CD4-positive, alpha-beta memory T cell (primary cell): Measurements from ENCODE around the gene TRAK1. TPM values are rescaled to one million over a fixed set of nuclear protein-coding genes. Genes with fewer than 3 reads are reported as not detected.

Experiments
- CTCF ChIA-PET: fragments of 350-600 bp; sonication (Branson Sonifier 250); formaldehyde crosslinking; loops from one replicate; lab custom pipeline; 2021; ENCODE audit warnings: inconsistent platforms; ENCODE audit not compliant: partially characterized antibody; lab: Charles Lee
- POLR2A ChIA-PET: fragments of 350-600 bp; sonication (Branson Sonifier 250); formaldehyde crosslinking; loops from one replicate; lab custom pipeline; 2021; ENCODE audit not compliant: partially characterized antibody; lab: Charles Lee
- DNase-seq, 5 donors: peaks; one replicate each; pipeline versions ENCODE4 v3.0.0 to v3.0.0-alpha.2; 2020 to 2022; ENCODE audit warnings: mixed read lengths in 1 of 5
- H3K27ac ChIP-seq: one replicate; pipeline ENCODE4 v1.7.0; 2013; ENCODE audit warnings: low read depth, low read length
- H3K27me3 ChIP-seq: 2 replicates; pipeline ENCODE4 v1.7.0; 2013; ENCODE audit warnings: mild to moderate bottlenecking, low read length, moderate library complexity; ENCODE audit not compliant: insufficient read depth
- H3K36me3 ChIP-seq: 2 replicates; pipeline ENCODE4 v1.7.0; 2013; ENCODE audit warnings: mild to moderate bottlenecking, low read length, moderate library complexity; ENCODE audit not compliant: insufficient read depth
- H3K4me1 ChIP-seq: 2 replicates; pipeline ENCODE4 v1.7.0; 2013; ENCODE audit warnings: mild to moderate bottlenecking, low read length, moderate library complexity; ENCODE audit not compliant: insufficient read depth
- H3K4me3 ChIP-seq, 2 donors: one replicate each; pipeline ENCODE4 v1.7.0; 2013; ENCODE audit warnings: low read length in 2 of 2, mild to moderate bottlenecking in 1 of 2
- H3K9me3 ChIP-seq, 2 donors: one replicate each; pipeline ENCODE4 v1.7.0; 2013; ENCODE audit warnings: low read length in 2 of 2, control low read depth in 1 of 2; ENCODE audit not compliant: control insufficient read depth in 1 of 2
- H3K27ac Mint-ChIP-seq, 7 donors: one replicate each; pipeline ENCODE4 v1.8.0; 2020 to 2021; ENCODE audit warnings: mixed read lengths in 7 of 7, mild to moderate bottlenecking in 6 of 7, inconsistent platforms in 3 of 7, moderate library complexity in 3 of 7
- H3K27me3 Mint-ChIP-seq, 2 donors: one replicate each; pipeline ENCODE4 v1.8.0; 2020 to 2021; ENCODE audit warnings: mixed read lengths in 2 of 2
- H3K36me3 Mint-ChIP-seq, 2 donors: one replicate each; pipeline ENCODE4 v1.8.0; 2020 to 2021; ENCODE audit warnings: mixed read lengths in 2 of 2, inconsistent platforms in 1 of 2, mild to moderate bottlenecking in 1 of 2
- H3K4me1 Mint-ChIP-seq, 4 donors: one replicate each; pipeline ENCODE4 v1.8.0; 2020 to 2021; ENCODE audit warnings: mixed read lengths in 4 of 4, mild to moderate bottlenecking in 1 of 4
- H3K4me3 Mint-ChIP-seq, 8 donors: one replicate each; pipeline ENCODE4 v1.8.0; 2020 to 2021; ENCODE audit warnings: mixed read lengths in 8 of 8, mild to moderate bottlenecking in 7 of 8, moderate library complexity in 6 of 8, inconsistent platforms in 3 of 8
- H3K9me3 Mint-ChIP-seq, 8 donors: one replicate each; pipeline ENCODE4 v1.8.0; 2020 to 2021; ENCODE audit warnings: mixed read lengths in 8 of 8, mild to moderate bottlenecking in 5 of 8, inconsistent platforms in 3 of 8, moderate library complexity in 1 of 8
- intact Hi-C: fragments of 100-400 bp; cut with micrococcal nuclease; formaldehyde crosslinking; loops from one replicate; pipeline ENCODE4 v1.15.1; 2023
- polyA plus RNA-seq, 2 donors: library from polyadenylated mRNA; unstranded; fragments of 300-500 nt; fragmentation: Illumina TruSeq; gene quantifications; one replicate each; pipeline ENCODE4 v1.2.3, GENCODE V29; 2021
- total RNA-seq, 2 experiments: library from RNA; stranded (reverse); gene quantifications; one replicate each; pipeline ENCODE4 v1.2.3, GENCODE V29; 2021

The TRAK1 gene
- total and polyA plus RNA-seq, 4 experiments from 2014 or later, result 3.4 to 17.2 (median 13.2) TPM

DNA sequence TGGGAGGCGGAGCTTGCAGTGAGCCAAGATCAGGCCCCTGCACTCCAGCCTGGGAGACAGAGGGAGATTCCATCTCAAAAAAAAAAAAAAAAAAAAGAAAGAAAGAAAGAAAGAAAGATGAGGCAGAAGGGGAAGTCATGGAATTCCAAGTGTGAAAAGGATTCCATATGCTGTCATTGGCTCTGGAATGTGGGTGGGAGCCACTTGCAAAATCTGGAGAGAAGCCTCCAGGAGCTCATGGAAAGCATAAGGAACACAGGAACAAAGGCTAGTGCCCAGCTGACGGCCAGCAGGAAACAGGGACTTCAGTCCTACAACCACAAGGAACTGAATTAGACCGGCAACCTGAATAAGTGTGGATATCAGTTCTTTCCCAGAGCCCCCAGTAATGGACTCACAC lies 12.5 kb upstream of the TRAK1 start:
- Mint-ChIP-seq H3K4me3 (no peak overlapping the region), H3K36me3 (peaks cover 3 to 8% of the 10 kb centered on the region in 2 donors), H3K27me3 (no peaks in the 10 kb centered on the region), H3K4me1 (peaks cover 39 to 61% (median 46%) of the 10 kb centered on the region in 4 donors), H3K9me3 (peaks cover 0 to 10% (median 4%) of the 10 kb centered on the region in 8 donors), H3K27ac (peak overlapping the region in 3 of 7 donors; percentile 27 to 79 (median 58))
- Histone ChIP-seq H3K4me1 (peaks cover 39% of the 10 kb centered on the region), H3K4me3 (no peak overlapping the region), H3K36me3 (no peaks in the 10 kb centered on the region), H3K9me3 (no peaks in the 10 kb centered on the region), H3K27ac (no peak overlapping the region), H3K27me3 (no peaks in the 10 kb centered on the region)
- CTCF ChIA-PET, result interaction anchor here (1.0 to 3.9 kb wide), 2 partner anchors 19 to 22 kb away, joined by 3 to 21 read pairs; no protein-coding TSS in a partner anchor
- POLR2A ChIA-PET, result no interaction called here
- DNase-seq, result no peak
- intact Hi-C loops, result no loop called here

DNA sequence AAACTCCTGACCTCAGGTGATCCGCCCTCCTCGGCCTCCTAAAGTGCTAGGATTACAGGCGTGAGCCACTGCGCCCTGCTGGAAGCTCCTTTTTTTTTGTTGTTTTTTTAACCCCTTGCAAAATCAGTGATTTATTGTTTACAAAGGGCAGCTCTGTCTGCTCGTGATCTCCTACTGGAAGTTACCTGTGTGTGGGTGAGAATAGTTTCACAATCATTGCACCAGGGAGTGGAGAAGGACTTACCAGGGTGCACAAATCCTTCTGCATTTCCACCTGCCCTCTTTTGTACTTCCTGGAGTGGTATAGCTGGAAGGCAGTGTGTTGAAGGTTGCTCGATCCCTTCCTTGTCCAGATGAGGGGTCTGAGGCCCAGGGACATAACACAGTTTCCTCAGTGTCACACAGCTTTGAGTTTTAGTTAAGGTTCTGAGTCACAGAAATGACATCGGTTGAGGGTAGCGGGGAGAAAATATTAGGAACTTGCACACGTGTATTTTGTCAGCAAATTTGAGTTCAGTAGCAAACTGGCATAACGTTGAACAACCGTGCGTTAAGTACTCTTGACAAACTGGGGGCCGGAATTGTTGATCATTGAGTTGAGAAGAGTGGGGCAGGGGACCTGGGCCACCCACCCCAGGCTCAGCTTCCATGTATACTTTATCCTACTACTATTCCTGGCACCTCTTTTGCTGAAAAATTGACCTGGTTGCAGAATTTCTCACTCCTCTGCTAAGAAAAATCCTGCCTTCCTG lies 11.3 kb upstream of the TRAK1 start:
- DNase-seq, result no peak
- Mint-ChIP-seq H3K27me3 (no peaks in the 10 kb centered on the region), H3K9me3 (peaks cover 0 to 10% (median 4%) of the 10 kb centered on the region in 8 donors), H3K4me3 (peak overlapping the region in 3 of 8 donors; percentile 47 to 65 (median 59)), H3K36me3 (peaks cover 3 to 8% of the 10 kb centered on the region in 2 donors), H3K4me1 (peaks cover 40 to 64% (median 49%) of the 10 kb centered on the region in 4 donors), H3K27ac (peak overlapping the region; percentile 75 to 95 (median 91))
- H3K4me3 ChIP-seq, result no peak overlapping the region
- no peaks in the 10 kb centered on the region for H3K9me3 ChIP-seq
- POLR2A ChIA-PET, result no interaction called here
- intact Hi-C loops, result loop anchor here (5.0 kb wide), 1 partner anchor 118 kb away; the partner anchor contains the start of gene ULK4
- no peaks in the 10 kb centered on the region for H3K27me3 ChIP-seq
- H3K27ac ChIP-seq, result peak overlapping the region; percentile 53
- H3K36me3 ChIP-seq, result no peaks in the 10 kb centered on the region
- CTCF ChIA-PET, result interaction anchor here (1.4 to 3.9 kb wide), 3 partner anchors 12 to 65 kb away, joined by 4 to 21 read pairs (median 5); no protein-coding TSS in a partner anchor
- H3K4me1 ChIP-seq, result peaks cover 44% of the 10 kb centered on the region

DNA sequence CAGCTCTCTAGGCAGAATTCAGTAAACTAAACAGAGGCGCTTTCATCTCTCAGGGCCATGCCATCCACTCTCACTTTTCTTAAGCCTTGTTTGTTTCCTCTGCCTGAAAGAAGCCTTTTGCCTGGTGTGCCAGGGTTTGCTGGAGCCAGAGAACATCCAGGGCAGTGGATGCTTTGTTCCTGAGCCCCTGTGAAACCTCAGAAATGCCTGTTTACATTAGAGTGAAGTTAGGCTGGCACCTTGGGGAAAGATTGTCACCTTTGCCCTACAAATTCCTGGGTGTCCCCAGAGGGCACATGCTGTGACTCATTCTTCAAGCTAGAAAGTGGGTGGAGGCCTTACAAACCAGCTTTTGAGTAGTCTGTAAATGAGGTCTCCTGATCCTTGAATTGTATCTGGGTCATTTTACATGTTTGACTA lies 10.7 kb upstream of the TRAK1 start:
- Histone ChIP-seq H3K27ac (peak overlapping the region; percentile 53), H3K4me1 (peaks cover 48% of the 10 kb centered on the region), H3K9me3 (no peaks in the 10 kb centered on the region), H3K4me3 (no peak overlapping the region), H3K36me3 (no peaks in the 10 kb centered on the region), H3K27me3 (no peaks in the 10 kb centered on the region)
- peak in 4 of 5 donors; percentile 13 to 64 (median 30) for DNase-seq
- Mint-ChIP-seq H3K9me3 (peaks cover 0 to 10% (median 4%) of the 10 kb centered on the region in 8 donors), H3K4me3 (peak overlapping the region in 5 of 8 donors; percentile 47 to 83 (median 62)), H3K36me3 (peaks cover 3 to 8% of the 10 kb centered on the region in 2 donors), H3K27ac (peak overlapping the region; percentile 62 to 95 (median 91)), H3K27me3 (no peaks in the 10 kb centered on the region), H3K4me1 (peaks cover 42 to 68% (median 51%) of the 10 kb centered on the region in 4 donors)
- CTCF ChIA-PET, result interaction anchor here (1.4 to 3.9 kb wide), 3 partner anchors 13 to 66 kb away, joined by 4 to 21 read pairs (median 5); no protein-coding TSS in a partner anchor
- intact Hi-C loops, result loop anchor here (5.0 kb wide), 1 partner anchor 118 kb away; the partner anchor contains the start of gene ULK4
- POLR2A ChIA-PET, result no interaction called here

DNA sequence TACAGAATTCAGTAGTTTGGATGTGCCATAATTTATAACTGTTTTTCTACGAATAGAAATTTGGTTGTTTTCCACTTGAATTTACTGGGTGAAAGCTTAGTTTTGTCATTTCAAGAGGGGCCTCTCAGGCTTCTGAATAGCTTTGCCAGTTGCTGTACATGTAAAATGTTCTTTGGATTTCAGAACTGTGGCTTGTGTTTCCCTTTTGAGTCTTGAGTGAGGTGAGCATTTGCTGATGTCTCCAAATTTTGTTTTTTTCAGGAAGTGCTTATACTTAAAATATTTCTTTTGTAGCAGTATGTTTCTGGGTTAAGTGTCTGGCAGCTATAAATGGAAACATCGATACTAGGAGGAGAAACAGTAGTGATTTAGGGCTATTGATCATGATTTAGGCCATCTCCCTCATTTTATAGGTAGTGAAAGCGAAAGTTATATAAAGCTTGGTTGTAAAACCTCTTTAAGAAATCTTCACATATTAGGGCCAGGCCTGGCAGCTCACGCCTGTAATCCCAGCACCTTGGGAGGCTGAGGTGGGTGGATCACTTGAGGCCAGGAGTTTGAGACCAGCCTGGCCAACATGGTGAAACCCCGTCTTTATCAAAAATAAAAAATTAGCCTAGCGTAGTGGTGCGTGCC lies 9.2 kb upstream of the TRAK1 start:
- Mint-ChIP-seq H3K27me3 (no peaks in the 10 kb centered on the region), H3K36me3 (peaks cover 4 to 7% of the 10 kb centered on the region in 2 donors), H3K4me3 (peak overlapping the region; percentile 75 to 85 (median 80)), H3K4me1 (peaks cover 48 to 74% (median 60%) of the 10 kb centered on the region in 4 donors), H3K27ac (peak overlapping the region; percentile 76 to 93 (median 91)), H3K9me3 (peaks cover 0 to 4% (median 0%) of the 10 kb centered on the region in 8 donors)
- CTCF ChIA-PET, result interaction anchor here (0.9 to 3.9 kb wide), 3 partner anchors 18 to 1764 kb away, joined by 3 to 21 read pairs (median 4); no protein-coding TSS in a partner anchor
- Histone ChIP-seq H3K4me3 (peak overlapping the region in 1 of 2 donors; percentile 22), H3K27ac (peak overlapping the region; percentile 53), H3K4me1 (peaks cover 57% of the 10 kb centered on the region), H3K36me3 (no peaks in the 10 kb centered on the region), H3K27me3 (no peaks in the 10 kb centered on the region), H3K9me3 (no peaks in the 10 kb centered on the region)
- DNase-seq, result peak in 3 of 5 donors; percentile 12 to 26 (median 16)
- POLR2A ChIA-PET, result interaction anchor here (0.7 to 1.7 kb wide), 7 partner anchors 10 to 1557 kb away, joined by 3 to 10 read pairs (median 3); partner anchors contain the start of genes TRAK1, ULK4 and ZNF621
- intact Hi-C loops, result loop anchor here (2.0 to 5.0 kb wide), 2 partner anchors 67 to 120 kb away; partner anchors contain the start of gene ULK4

DNA sequence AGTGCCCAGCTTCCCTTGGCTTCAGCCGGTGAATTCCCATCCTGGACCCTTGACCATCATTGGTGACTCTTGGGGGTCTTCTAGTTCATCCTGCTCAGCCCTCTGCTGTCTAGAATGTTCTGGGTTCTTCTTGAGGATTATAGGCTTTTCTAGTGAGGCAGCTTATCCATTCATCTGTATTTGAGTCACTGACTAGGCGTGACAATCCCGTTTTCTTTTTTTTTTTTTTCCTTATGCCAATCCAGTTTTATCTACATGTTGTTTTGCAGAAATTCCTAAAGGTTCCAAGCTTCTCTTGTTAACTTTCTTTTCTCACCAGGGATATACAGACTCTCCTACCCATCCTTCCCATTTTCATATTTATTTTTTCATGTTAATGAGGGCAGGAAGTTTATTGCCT lies 6.6 kb upstream of the TRAK1 start:
- DNase-seq, result no peak
- no peaks in the 10 kb centered on the region for H3K9me3 Mint-ChIP-seq
- no peaks in the 10 kb centered on the region for H3K36me3 ChIP-seq
- H3K4me3 ChIP-seq, result no peak overlapping the region
- intact Hi-C loops, result loop anchor here (5.0 kb wide), 1 partner anchor 122 kb away; the partner anchor contains the start of gene ULK4
- H3K27ac ChIP-seq, result no peak overlapping the region
- H3K36me3 Mint-ChIP-seq, result peaks cover 18 to 20% of the 10 kb centered on the region in 2 donors
- H3K4me1 Mint-ChIP-seq, result peaks cover 44 to 65% (median 50%) of the 10 kb centered on the region in 4 donors
- no peak overlapping the region for H3K4me3 Mint-ChIP-seq
- H3K4me1 ChIP-seq, result peaks cover 57% of the 10 kb centered on the region
- H3K27me3 Mint-ChIP-seq, result no peaks in the 10 kb centered on the region
- POLR2A ChIA-PET, result interaction anchor here (0.5 to 0.7 kb wide), 2 partner anchors 15 to 66 kb away, joined by 3 read pairs; no protein-coding TSS in a partner anchor
- no peaks in the 10 kb centered on the region for H3K27me3 ChIP-seq
- no peaks in the 10 kb centered on the region for H3K9me3 ChIP-seq
- CTCF ChIA-PET, result interaction anchor here (2.6 to 9.0 kb wide), 2 partner anchors 15 to 107 kb away, joined by 9 to 74 read pairs; no protein-coding TSS in a partner anchor
- H3K27ac Mint-ChIP-seq, result peak overlapping the region in 2 of 7 donors; percentile 9 to 25

DNA sequence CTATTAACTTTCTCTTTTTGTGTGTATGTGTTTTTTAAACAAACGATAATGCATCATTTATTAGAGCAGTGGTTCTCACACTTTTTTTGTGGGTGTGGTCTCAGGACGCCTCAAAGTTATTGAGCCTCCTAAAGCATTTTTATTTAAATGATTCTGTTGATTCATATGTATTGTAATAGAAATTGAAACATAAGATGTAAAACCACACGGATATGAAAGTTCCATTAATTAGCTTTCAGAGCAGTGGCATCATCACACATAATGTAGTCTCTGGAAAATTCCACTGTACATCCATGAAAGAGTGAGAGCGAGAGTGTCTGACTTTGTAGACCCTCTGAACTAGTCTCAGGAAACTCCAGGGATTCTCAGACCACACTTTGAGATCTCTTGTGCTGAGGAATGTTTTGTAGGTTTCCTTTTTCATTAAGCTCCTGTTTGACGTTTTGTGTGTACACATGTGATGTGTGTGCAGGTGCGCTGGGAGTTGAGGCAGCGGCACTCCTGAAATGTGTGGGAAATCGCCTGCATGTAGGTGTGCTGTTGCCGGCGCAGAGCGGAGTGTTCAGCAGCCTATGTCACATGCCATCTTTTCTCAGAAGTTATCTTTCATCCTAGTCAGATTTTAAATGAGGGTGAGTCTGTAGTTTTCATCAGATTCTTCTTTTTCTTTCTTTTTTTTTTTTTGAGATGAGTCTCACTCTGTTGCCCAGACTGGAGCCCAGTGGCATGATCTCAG lies 5.3 kb upstream of the TRAK1 start:
- POLR2A ChIA-PET, result interaction anchor here (0.7 kb wide), 1 partner anchor 162 kb away, joined by 3 read pairs; no protein-coding TSS in a partner anchor
- Mint-ChIP-seq H3K36me3 (peaks cover 25 to 30% of the 10 kb centered on the region in 2 donors), H3K27me3 (no peaks in the 10 kb centered on the region), H3K9me3 (peaks cover 0 to 2% (median 0%) of the 10 kb centered on the region in 8 donors), H3K27ac (peak overlapping the region in 5 of 7 donors; percentile 25 to 92 (median 86)), H3K4me3 (peak overlapping the region; percentile 55 to 85 (median 67)), H3K4me1 (peaks cover 40 to 65% (median 46%) of the 10 kb centered on the region in 4 donors)
- Histone ChIP-seq H3K9me3 (no peaks in the 10 kb centered on the region), H3K4me3 (peak overlapping the region in 1 of 2 donors; percentile 11), H3K36me3 (peaks cover 5% of the 10 kb centered on the region), H3K27me3 (no peaks in the 10 kb centered on the region), H3K27ac (no peak overlapping the region), H3K4me1 (peaks cover 44% of the 10 kb centered on the region)
- DNase-seq, result no peak
- intact Hi-C loops, result no loop called here
- CTCF ChIA-PET, result interaction anchor here (2.6 to 9.0 kb wide), 2 partner anchors 14 to 106 kb away, joined by 9 to 74 read pairs; no protein-coding TSS in a partner anchor
